Stimulated activated CD4-positive, alpha-beta T cell treated with anti-CD3 and anti-CD28 coated beads, Interleukin-2, amount 100 ng/mL, for 24 hours (primary cell): ENCODE measurements around the gene SERPINB1.
"Not testable (repeated sequence)": the region's sequence is repeated elsewhere in the genome, so short reads cannot be mapped to it uniquely, and the experiment has no call there.

Experiments
- DNase-seq, 2 donors: peaks; one replicate each; pipeline ENCODE4 v3.0.0-alpha.2; 2020

SERPINB1 gene

GRCh38 chr6:2865694-2866151 lies 24.1 kb upstream of the SERPINB1 start:
- no peak for DNase-seq

DNA sequence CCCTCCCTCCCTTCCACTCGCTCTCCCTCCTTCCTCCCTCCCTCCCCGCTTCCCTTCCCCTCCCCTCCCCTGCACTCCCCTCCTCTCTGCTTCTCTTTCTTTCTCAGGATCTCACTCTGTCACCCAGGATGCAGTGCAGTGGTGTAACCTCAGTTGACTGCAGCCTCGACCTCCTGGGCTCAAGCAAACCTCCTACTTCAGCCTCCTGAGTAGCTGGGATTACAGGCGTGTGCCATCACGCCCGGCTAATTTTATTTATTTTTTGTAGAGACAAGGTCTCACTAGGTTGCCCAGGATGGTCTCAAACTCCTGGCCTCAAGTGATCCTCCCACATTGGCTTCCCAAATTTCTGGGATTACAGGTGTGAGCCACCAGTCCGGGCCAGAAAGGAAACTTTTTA lies 23.6 kb upstream of the SERPINB1 start:
- DNase-seq, result no peak

GRCh38 chr6:2863901-2864300 lies 22.2 kb upstream of the SERPINB1 start:
- no peak for DNase-seq

GRCh38 chr6:2862712-2863181 lies 21.1 kb upstream of the SERPINB1 start:
- peak; percentile 27 to 35 for DNase-seq

DNA sequence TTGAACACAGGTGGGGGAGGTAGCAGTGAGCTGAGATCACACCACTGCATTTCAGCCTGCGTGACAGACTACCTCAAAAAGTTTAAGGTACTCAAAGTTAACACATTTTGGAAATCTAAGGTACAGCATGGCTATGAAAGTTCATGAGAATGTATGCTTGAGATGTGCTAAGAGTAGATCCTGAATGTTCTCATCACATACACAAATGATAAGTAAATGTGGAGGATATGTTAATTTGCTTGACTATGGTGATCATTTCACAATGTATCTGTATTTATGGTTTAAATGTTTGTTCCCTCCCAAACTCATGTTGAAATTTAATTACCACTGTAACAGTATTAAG lies 20.1 kb upstream of the SERPINB1 start:
- DNase-seq, result no peak

GRCh38 chr6:2861060-2861821 lies 19.6 kb upstream of the SERPINB1 start:
- no peak for DNase-seq

- DNase-seq, result not testable (repeated sequence)
These were observed 19.0 kb upstream of the SERPINB1 start for GRCh38 chr6:2860706-2861059.

DNA sequence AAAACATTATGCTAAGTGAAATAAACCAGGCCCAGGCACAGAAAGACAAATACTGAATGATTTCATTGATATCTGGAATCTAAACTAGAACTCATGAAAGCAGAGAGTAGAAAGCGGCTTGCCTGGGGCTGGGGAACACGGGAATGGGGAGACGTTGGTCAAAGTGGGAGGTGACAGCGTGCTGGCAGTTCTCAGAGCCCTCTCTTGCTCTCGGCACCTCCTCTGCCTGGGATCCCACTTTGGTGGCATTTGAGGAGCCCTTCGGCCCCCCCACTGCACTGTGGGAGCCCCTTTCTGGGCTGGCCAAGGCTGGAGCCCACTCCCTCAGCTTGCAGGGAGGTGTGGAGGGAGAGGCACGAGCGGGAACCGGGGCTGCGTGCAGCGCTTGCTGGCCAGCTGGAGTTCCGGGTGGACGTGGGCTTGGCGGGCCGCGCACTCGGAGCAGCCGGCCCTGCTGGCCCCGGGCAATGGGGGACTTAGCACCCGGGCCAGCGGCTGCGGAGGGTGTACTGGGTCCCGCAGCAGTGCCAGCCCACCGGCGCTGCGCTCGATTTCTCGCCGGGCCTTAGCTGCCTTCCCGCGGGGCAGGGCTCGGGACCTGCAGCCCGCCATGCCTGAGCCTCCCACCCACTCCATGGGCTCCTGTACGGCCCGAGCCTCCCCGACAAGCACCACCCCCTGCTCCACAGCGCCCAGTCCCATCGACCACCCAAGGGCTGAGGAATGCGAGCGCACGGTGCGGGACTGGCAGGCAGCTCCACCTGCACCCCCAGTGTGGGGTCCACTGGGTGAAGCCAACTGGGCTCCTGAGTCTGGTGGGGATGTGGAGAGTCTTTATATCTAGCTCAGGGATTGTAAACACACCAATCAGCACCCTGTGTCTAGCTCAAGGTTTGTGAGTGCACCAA lies 18.4 kb upstream of the SERPINB1 start:
- not testable (repeated sequence) for DNase-seq

DNA sequence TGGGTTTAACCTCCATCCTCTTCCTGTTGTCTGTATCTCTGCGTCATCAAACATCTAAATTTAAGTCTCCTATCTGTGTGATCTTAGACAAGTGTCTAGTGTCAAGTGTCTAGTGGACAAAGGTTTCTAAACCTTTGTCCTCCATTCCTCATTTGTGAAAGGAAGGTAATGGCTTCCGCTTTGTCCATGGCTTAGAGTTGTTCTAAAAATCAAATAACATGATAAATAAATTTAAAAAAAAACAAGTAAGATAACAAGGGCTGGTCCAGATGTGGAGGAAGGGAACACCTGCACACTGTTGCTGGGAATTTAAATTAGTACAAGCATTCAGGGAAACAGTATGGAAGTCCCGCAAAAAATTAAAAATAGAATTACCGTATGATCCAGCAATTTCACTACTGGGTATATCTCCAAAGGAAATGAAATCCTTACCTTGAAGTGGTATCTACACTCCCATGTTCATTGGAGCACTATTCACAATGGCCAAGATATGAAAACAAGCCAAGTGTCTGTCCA lies 17.6 kb upstream of the SERPINB1 start:
- no peak for DNase-seq

DNA sequence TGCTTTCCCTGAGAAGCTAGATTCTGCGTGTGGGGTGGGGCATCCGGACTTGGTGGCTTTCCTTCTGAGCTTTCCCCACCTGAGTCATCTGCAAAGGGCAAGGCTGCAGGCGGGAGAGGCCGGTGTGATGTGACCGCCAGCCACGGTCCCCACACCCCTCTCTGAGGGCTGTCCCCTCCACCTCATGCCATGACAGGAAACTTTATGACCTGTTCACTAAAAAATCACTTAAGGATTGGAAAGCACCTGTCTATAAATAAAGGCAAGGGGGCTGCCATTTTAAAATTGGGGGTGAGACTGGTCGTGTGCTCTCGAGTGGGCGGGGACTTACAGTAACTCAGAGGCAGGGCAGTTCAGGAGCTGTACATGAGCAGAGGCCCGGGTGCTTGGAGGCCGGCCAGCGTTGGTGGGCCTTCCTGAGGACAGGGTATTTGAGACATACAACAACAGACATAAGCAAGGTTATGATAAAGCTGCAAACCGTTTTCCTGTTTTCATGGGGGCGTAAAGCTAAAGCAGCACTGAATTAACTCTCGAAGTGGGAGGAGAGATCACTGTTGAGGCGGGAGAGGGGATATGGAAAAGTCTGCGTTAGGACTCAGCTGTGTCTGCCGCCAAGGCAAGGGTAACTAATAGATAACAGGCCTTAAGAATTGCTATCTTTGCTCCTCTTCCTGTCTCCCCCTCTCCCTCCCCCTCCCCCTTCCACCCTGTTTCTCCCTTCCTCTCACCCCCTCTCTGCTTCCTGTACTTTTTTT lies 16.1 kb upstream of the SERPINB1 start:
- peak; percentile 76 to 82 for DNase-seq

DNA sequence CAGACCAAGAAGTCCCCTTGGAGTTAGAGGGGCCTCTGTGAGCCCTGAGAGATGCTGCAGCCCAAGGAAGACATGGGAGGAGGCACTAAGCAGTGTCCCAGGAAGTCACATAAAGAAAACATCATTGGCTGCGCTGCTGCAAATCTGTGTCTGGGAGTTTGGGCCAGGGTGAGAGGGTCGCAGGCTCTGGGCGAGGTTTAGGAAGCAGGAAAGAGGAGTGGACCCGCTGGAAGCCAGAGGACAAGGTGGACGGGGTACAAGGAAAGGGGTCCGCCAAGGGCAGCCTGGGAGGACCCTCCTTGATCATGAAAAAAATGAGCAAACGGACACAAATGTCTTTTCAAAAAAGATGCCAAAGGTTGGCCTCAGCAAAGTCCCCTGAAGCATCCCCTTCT lies 15.5 kb upstream of the SERPINB1 start:
- DNase-seq, result no peak

- no peak for DNase-seq
These were observed 13.4 kb upstream of the SERPINB1 start for GRCh38 chr6:2855061-2855519.

- DNase-seq, result peak in 1 of 2 donors; percentile 27
These were observed 12.8 kb upstream of the SERPINB1 start for GRCh38 chr6:2854396-2854982.

- peak; percentile 83 to 86 for DNase-seq
These were observed 12.2 kb upstream of the SERPINB1 start for GRCh38 chr6:2853769-2854395.

- DNase-seq, result peak in 1 of 2 donors; percentile 16
These were observed 11.7 kb upstream of the SERPINB1 start for GRCh38 chr6:2853378-2853768.

DNA sequence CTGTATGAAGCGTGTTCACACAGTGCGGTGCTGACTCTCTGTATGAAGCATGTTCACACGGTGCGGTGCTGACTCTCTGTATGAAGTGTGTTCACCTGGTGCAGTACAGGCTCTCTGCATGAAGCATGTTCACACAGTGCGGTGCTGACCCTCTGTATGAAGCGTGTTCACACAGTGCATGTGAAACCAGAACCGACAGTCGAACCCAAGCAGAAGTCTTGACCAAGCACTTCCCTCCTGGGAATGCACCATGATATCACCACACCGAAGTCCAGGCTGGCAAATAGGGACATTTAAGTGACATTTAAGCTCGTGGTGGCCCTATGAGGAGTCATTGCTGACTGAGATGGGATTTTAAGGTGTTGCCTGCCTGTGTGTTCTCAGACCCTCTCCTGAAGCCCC lies 11.3 kb upstream of the SERPINB1 start:
- peak in 1 of 2 donors; percentile 15 for DNase-seq

- DNase-seq, result no peak
These were observed 10.8 kb upstream of the SERPINB1 start for GRCh38 chr6:2852514-2852855.

DNA sequence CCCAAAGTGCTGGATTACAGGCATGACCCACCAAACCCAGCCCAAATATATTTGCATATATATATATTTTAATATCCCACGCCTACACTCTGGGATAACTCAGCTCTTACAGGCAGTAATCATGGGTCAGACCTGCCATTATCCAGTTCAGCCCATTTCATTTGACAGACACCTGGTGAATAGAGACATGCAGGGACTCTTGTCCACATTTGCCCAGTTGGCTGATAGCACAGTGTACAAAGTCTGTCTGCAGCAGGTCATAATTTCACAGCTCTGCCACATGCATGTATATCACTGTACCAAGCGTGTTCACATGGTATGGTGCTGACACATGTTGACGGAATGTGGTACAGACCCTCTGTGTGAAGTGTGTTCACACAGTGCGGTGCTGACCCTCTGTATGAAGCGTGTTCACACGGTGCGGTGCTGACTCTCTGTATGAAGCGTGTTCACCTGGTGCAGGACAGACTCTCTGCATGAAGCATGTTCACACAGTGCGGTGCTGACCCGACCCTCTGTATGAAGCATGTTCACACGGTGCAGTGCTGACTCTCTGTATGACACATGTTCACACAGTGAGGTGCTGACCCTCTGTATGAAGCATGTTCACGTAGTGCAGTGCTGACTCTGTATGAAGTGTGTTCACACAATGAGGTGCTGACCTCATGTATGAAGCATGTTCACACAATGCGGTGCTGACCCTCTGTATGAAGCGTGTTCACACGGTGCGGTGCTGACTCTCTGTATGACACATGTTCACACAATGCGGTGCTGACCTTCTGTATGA lies 10.3 kb upstream of the SERPINB1 start:
- peak in 1 of 2 donors; percentile 16 for DNase-seq

- DNase-seq, result no peak
These were observed 9.0 kb upstream of the SERPINB1 start for GRCh38 chr6:2850538-2851113.

- DNase-seq, result peak; percentile 54 to 72
These were observed 7.2 kb upstream of the SERPINB1 start for GRCh38 chr6:2848851-2849250.

DNA sequence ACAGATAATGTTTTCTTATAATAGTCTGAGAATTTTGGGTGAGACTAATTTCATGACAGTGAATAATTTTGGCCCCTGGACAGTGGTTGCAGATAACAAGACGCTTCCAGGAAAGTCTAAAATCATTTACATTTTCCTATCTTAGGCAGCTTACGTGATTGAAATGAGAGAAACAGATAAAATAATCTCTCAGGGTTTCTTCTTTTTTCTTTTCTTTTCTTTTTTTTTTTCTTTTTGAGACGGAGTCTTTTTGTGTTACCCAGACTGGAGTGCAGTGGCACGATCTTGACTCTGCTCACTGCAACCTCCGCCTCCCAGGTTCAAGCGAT lies 4.2 kb upstream of the SERPINB1 start:
- no peak for DNase-seq
